Erythroblast (primary cell): ENCODE measurements around the gene MED13L.

ENCODE experiments used
- GATA1 ChIP-seq: IDR thresholded peaks from 2 replicates; pipeline ENCODE4 v1.6.1; 2011; ENCODE audit warnings: low read depth, mild to moderate bottlenecking, control low read depth, low read length, moderate library complexity
- POLR2A ChIP-seq: IDR thresholded peaks from 2 replicates; pipeline ENCODE4 v1.6.1; 2011; ENCODE audit warnings: mild to moderate bottlenecking, low read length

DNA sequence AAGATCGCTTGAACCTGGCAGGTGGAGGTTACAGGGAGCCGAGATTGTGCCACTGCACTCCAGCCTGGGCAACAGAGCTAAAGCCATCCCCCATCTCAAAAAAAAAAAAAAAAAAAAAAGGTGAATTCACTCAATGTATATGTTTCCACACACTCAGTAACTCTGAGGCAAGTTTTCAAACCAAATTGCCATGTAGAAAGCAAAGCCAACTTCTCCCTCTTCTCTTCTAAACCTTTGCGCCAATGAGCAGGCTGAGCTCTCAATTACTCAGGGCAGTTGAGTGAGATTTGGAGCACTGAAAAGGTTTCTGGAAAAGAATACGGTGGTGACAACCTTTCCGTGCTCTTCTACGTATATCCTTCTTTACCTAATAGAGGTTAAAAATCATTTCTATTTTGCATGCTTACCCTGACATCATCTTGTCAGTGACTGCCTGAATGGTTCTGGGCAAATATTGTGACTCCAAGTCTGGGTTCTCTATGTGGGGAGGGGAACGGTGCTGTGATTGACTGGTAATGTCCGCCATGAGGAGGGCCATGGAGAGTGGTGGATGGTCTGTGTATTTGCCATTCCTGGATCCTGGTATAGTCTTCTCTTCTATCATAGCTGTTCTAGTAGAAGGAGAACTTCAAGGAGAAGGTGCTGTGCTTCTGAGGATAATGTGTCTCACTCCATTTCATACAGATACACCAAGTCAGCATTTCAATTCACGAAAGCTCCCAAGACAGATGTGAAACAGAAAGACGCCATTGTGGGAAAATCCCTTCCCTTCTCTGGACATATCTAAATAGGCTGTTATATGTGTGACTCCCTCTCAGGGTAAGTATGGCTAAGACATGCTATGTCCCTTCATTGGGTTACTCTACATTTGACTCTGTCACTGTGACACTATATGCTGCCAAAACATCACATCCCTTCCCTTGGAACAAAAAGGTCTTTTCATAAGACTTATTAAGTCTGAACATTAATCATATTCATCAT, 46.2 kb upstream of the MED13L start:
- no peak for TF ChIP-seq POLR2A
- no peak for TF ChIP-seq GATA1
